Keratinocyte (primary cell): ENCODE results near the gene ZPR1.

Source experiments
- CTCF ChIP-seq, 3 experiments: IDR thresholded peaks in 1 of 3; conservative IDR thresholded peaks in 1 of 3; optimal IDR thresholded peaks in 1 of 3; 2 replicates in 2 of 3; 3 replicates in 1 of 3; pipeline versions ENCODE3 to v1.5.1; 2011; ENCODE audit warnings: low read length in 3 of 3, mild to moderate bottlenecking in 3 of 3, moderate library complexity in 2 of 3, control low read depth in 1 of 3, inconsistent platforms in 1 of 3; ENCODE audit not compliant: insufficient read depth in 2 of 3; ENCODE audit errors: extremely low read depth in 1 of 3
- EZH2 ChIP-seq: IDR thresholded peaks from one replicate; pipeline ENCODE4 v1.6.1; 2012; ENCODE audit warnings: inconsistent platforms, mild to moderate bottlenecking, low read length, moderate library complexity

DNA sequence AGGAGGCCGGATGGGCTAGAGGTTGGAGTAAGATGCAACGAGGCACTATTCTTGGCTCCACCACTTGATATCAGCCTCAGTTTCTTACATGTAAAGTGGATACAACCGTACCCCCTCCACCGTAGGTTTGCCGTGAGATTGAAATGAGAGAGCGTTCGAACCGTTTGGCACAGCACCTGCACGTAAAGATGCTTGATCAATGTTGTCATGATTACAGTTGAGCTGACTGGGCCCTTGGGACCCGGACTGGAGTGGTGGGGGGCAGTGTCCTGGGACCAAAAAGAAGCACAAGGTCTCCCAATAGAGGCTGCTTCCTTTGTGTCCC lies 45.6 kb upstream of the ZPR1 start:
- TF ChIP-seq EZH2 = no peak
- no peak for TF ChIP-seq CTCF (optimal IDR thresholded peaks at IDR 0.05 in 1 of 3, IDR thresholded peaks at IDR 0.05 in 1 of 3, conservative IDR thresholded peaks at IDR 0.05 in 1 of 3; ENCODE audit: extremely low read depth in 1 of 3, insufficient read depth in 2 of 3, low read length in 3 of 3)
